Activated CD8-positive, alpha-beta memory T cell treated with anti-CD3 and anti-CD28 coated beads, Interleukin-2, amount 50 U/mL, for 24 hours (primary cell): ENCODE data around the gene AKR1B15.
"Not testable (repeated sequence)": the region's sequence is repeated elsewhere in the genome, so short reads cannot be mapped to it uniquely, and the experiment has no call there.

Experiments used
- DNase-seq: peaks from one replicate; pipeline ENCODE4 v3.0.0-alpha.2; 2020; ENCODE audit errors: extremely low read depth

AKR1B15 gene

DNA sequence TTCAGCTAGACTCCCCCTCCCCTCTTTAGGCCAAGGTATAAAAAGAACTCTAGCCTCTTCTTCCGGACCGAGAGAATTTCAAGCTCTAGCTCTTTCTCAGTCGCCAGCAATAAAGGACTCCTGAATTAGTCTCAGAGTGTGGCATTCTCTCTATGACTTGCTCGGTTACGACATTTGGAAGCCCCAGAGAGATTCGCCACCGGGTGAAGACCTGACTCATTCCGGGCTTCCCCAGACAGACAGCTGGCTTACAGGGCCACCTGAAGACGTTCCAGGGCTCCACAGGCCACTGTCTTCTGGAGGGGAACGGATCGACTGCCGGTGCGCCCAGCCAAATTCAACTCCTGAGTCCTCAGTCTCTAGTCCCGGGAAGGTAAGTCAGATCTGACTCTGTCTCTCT is at the start of gene AKR1B15:
TSS of gene AKR1B15 (plus strand) at position 234 of the 400 bp plus-strand sequence. CDS start 15,510 bp downstream, outside the sequence.
- DNase-seq: no peak

DNA sequence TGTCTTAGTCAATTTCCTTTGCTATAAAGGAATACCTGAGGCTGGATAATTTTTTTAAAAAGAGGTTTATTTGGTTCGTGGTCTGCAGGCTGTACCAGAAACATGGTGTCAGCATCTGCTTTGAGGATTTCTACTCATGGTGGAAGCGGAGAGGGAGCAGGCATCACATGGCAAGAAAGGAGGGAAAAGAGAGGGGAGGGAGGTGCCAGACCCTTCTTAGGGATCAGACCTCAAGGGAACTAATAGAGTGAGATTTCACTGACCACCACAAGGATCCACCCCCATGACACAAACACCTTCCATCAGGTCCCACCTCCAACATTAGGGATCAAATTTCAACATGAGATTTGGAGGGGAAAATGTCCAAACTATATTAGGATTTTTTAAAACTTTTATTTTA is 48.5 kb upstream of the AKR1B15 start:
- DNase-seq: no peak

DNA sequence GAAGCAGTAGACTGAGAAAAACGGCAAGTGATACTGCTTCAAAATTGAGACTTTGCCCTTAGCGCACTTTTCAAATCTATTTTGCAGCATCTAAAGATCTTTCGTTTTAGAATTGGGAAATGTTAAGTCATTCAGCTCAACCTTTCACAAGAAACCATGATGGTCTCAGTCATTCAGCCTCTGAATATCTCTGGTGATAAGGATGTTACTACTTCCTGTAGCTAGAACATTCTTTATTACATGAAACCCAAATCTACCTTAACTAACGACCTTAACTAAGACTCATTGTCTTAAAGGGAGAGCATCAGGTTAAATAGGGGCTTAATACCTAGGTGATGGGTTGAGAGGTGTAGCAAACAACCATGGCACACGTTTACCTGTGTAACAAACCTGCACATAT is 47.9 kb upstream of the AKR1B15 start:
- DNase-seq: no peak

DNA sequence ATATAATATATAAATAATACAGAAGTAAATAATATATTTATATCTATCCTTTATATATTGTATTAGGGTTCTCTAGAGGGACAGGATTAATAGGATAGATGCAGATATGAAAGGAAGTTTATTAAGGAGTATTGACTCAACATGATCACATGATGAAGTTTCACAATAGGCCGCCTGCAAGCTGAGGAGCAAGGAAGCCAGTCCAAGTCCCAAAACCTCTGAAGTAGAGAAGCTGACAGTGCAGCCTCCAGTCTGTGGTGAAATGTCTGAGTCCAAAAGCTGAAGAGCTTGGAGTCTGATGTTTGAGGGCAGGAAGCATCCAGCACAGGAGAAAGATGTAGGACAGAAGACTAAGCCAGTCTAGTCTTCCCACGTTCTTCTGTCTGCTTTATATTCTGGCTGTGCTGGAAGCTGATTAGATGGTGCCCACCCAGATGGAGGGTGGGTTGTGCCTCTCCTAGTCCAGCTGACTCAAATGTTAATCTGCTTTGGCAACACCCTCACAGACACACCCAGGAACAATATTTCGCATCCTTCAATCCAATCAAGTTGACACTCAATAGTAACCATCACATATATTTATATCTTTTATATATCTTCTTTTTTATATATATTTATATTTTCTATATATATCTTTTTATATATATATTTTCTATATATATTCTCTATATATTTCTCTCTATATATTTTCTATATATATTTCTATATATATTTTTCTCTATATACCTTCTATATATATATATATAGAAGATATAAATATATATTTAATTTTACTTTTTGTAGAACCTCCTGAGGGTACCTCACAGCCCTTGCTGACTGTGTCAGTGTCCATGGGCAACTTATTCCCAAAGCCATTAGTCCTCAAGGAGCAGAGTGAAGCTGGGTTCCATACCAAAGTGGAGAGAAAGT is 46.2 kb upstream of the AKR1B15 start:
- no peak for DNase-seq

DNA sequence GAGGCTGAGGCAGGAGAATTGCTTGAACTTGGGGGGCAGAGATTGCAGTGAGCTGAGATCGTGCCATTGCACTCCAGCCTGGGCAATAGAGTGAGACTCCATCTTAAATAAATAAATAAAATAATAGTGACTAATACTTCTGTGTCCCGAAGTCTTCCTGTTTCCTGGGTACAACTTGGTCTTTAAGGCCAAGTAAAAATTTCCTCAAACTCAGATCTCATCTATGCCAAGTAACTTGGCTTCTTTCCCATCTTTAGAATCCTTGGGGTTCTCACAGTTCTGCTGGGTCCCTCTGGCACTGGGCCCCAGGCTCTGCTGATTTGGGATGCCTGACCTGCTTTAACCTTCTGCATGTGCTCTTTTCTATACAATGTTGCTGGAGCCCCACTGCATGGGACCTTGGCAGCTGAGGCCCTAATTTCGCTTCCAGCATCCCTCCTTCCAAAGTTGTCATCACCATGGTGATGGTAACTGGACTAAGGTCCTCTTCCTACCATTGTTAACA is 44.2 kb upstream of the AKR1B15 start:
- no peak for DNase-seq

DNA sequence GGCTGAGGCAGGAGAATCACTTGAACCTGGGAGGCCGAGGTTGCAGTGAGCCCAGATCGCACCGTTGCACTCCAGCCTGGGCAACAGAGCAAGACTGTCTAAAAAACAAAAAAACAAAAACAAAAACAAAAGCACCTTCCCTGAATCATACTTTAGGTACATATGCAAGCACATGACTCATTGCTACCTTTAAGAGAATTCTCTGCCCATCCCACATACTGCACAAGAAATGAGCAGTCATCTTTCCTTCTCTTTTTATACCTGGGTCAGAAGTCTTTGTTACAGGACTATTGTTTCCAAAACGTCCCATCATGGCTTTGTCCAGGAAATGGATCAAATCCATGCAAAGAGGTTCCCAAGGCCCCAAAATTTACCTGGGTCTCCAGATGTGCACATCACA is 43.1 kb upstream of the AKR1B15 start:
- no peak for DNase-seq

DNA sequence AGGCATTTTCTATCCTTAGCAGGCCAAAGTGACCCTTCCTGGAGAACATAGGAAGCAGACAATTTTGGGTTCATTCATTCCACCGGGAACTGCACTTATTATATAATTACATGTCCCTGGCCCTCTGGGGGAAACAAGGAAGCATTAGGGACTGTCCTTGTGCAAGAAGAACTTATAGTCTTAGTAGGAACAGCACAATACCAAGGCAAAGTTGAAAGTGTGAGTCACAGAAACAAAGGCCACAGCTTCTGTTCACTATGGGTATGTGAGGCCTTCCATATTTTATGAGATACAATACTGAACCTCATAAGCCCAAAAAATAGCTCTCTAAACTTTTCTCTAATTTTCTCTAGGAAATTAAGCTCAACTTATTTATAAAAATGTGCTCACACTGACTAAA is 39.9 kb upstream of the AKR1B15 start:
- DNase-seq: no peak

DNA sequence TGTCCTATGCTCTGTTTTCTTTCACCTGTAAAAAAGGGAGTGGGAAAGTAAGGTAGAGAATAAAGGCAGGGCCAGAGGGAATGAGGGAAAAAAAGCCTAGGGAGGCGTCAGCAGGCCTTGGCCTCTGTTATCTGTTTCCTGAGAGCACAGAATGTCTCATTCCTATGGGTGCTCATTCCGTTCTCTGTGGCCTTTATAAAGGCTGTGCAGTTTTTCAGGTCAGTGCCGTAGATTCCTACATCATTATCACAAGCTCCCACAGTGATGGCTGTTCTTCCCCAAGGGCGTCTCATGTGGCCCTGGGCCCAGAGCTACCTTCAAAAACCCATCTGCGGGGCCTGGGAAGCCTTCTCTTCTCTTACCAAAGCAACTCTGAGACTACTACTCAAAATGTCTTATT is 38.3 kb upstream of the AKR1B15 start:
- DNase-seq: no peak

DNA sequence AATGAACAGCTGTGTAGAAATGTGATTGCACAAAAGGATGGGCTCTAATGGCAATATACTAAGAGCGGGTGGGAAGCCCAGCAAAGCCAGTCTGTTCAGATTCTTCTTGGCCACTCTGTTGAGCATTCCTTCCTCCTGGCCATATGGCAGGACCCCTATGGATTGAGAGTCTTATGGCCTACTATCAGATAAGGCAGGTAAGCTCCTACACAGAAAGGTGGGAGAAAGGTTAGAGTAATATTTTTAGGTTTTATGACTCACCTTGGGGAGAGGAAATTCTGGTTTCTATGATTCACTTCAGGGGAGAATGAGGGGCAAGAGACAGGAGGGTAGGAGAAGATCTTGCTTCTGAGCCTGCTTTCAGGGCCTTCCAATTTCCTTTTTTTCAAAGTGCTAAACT is 36.6 kb upstream of the AKR1B15 start:
- no peak for DNase-seq

DNA sequence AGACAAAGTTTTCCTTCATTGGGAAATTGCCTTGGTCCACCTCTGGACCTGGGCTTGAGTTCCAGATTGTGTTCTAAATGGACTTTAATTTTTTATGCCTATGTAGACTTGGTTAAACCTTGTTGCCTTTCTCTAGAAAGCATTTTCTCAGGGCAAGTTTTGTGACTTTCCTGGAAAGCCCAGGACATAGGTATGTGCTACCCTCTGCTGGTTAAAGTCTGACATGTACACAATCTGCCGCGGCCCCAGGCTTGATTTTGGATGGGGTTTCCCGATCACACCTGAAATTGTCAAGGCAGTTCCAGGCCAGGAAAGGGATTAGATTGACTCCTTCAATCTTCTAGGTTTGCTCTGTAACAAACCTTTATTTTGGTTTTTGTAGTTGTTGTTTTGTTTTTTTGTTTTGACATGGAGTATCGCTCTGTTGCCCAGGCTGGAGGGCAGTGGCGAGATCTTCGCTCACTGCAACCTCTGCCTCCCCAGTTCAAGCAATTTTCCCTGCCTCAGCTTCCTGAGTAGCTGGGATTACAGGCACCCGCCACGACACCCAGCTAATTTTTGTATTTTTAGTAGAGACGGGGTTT is 35.6 kb upstream of the AKR1B15 start:
- no peak for DNase-seq

DNA sequence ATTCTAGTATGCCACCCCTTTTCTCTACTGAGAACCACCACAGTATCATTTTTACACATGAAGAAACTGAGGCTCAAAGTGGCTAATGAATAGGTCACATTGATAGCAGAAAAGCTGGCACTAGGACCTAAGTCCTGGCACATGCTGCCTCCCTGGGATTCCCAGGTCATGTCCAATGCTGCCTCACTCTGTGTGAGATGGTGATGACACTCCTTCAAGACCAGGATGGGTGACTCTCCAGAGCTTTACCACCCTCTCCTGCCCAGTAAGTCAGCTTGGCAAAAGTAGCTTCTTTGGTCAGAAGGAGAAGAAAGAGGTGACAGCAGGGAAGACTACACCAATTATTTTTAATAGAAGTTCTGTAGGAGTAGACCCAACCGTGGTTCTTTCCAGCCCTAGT is 34.8 kb upstream of the AKR1B15 start:
- DNase-seq: no peak

DNA sequence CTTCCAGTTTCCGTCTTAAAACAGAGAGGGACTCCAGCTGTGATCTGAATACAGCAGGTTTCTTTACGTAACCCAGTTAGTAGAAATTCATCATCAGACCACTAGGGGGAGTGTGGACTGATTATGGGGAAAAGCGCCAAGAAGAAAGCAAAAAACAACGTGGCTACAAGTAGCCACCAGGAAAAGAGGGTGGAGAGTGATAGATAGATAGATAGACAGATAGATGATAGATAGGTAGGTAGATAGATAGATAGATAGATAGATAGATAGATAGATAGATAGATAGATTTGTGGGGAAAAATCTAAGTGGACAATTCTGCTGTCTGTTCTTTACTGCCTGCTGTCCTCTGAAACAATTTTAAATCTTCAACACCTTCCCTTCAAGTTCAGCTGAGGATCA is 34.2 kb upstream of the AKR1B15 start:
- no peak for DNase-seq

DNA sequence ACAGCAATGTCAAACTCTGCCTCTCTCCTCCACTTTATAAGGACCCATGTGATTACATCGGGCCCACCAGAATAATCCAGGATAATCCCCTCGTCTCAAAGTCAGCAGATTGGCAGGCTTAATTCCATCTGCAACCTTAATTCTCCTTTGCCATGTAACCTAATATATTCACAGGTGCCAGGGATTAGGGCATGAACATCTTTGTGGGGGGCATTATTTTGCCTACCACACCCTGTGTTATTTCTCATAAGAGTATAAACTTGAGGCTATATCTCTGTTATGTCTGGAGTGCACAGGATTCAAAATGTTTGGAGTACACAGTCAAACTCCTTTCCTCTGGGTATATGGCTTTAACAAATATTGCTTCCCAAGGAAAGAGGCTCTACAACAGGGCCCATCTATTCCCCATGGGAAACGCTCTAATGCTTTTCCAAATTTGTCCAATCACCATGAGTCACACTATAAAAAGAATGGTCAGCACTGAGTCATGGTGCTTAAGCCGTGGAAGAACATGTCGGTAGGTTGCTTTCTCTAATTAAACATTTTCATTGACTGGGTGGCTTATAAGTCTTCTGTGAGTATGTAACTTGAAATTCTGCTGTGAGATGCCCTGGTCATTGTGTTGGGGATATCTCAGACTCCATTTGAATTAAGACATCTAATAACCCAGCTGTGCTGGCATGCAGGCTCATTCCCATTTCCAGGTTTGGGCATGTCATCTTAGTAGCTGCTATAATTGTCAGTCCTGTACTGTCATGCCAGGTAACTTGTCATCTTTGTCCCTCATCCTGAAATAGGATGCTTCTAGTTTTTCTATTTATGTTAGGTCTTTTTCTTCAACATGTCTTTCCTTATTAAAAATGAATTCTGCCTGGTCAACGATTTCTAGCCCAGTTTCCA is 33.1 kb upstream of the AKR1B15 start:
- DNase-seq: no peak

DNA sequence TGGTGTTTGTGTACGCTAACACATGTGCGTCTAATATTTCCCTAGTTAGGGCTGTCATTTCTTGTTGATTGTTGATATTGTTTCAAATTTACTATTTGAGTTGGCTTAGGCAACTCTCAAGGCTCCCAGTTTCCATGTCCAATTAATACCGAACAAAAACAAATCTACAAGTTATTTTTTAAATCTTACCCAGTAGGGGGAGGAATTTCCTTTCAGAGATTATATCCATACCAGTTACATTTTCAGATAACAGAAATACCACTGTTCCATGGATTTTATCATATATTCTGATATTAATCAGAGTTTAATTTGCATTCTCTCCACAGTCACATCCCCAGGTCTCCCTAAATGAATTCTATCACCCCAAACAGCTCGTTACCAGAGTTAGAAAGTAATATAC is 28.8 kb upstream of the AKR1B15 start:
- no peak for DNase-seq

DNA sequence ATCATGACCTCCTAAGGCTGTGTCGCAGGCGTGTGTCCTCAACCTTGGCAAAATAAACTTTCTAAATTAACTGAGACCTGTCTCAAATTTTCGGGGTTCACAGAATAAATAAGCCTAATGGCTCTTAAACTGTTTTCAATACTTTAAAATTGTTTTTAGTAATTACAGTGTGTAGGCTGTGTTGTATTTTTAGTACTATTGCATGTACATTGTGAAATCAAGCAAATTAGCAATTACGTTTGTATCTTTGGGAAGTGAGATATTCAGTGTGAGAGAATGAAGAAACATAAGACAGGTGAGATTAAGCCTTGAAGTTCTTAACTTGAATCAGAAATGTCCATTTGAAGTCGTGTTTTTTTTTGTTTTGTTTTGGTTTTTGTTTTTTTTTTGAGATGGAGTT is 26.3 kb upstream of the AKR1B15 start:
- no peak for DNase-seq

DNA sequence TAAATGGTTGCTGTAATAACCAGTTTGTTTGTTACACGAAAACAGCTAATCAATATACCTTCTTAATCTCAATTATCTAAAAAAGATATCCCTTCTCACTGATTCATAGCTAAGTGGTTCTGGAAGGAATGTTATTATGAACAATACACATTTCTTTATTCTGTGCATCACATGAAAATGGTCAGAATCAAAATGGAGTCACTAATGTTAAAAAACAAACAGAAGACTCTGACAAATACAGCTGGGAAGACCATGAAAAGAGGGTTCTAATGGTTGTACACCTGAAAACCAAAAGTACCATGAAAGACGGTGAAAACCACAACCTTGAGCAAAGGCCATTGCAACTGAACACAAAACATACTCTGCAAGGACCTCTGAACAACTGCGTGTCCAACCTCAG is 23.5 kb upstream of the AKR1B15 start:
- not testable (repeated sequence) for DNase-seq

DNA sequence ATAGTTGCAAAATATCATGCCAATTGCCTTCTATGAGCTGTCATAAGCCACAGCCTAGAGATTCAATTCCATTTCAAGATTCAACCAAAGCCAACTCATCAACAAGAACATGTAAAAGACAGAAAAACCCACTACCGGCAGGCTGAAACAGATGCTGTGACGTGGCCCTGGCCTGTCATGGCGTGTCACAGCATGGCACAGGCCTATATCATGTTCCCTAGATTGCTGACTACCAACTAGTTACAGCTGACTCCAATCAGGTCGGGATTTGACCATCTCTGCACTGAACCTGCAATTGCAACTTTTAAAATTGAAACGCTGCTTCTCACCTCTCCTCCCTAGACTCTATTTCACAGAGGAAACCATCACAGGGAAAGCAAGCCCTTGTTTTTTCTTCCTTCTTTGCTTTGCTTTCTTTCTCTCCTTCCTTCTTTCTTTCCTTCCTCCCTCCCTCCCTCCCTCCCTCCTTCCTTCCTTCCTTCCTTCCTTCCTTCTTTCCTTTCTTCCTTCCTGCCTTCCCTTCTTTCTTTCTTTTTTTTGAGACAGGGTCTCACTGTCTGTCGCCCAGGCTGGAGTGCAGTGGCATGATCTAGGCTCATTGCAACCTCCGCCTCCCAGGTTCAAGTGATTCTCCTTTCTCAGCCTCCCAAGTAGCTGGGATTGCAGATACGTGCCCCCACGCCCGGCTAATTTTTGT is 22.2 kb upstream of the AKR1B15 start:
- not testable (repeated sequence) for DNase-seq

DNA sequence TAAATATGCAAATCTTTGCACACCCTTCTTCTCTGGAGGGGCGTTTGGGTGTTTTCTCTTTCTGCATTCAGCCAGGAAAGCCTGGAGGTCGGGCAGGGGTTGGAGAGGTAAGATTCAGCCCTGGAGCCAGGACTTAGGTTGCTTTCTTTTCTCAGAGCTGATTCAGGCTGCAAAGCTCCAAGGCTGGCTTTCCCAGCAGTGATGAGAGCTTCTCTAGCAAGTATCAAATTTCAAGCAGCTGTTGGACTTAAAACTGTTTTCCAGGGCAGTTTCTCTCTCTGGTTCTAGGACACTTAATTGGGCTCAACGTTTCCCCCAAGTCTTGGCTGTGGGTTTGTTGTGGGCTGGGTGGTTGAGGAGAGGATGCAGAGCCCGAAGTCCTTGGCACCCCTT is 20.9 kb upstream of the AKR1B15 start:
- DNase-seq: no peak

DNA sequence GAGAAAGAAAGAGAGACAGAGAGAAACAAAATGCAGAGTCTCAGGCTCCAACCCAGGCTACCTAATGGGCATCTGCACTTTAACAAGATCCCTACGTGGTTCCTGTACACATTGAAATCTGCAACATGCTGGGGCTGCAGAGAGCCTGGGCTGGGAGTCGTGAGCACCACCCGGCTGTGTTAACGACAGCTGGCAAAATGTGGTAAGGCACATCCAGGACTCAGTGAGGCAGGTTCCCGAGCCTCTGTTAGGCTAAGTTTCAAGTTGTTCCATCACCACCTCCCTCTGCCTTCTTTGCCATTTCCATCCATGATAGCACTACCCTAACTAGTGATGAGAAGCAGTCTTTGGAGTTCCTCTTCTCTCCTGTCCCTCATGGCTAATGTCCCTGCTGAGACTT is 20.2 kb upstream of the AKR1B15 start:
- no peak for DNase-seq

DNA sequence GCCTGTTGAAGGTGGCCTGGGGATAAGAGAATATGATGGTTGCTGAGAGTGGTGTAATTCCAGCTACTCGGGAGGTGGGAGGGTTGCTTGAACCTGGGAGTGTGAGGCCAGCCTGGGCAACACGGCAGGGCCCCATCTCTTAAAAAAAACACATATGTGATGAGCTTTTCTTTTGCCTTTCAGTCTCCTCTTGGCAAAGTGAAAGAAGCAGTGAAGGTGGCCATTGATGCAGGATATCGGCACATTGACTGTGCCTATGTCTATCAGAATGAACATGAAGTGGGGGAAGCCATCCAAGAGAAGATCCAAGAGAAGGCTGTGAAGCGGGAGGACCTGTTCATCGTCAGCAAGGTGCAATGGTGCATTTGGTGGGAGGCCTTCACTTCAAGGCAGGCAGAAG is 18.4 kb upstream of the AKR1B15 start:
- DNase-seq: no peak

DNA sequence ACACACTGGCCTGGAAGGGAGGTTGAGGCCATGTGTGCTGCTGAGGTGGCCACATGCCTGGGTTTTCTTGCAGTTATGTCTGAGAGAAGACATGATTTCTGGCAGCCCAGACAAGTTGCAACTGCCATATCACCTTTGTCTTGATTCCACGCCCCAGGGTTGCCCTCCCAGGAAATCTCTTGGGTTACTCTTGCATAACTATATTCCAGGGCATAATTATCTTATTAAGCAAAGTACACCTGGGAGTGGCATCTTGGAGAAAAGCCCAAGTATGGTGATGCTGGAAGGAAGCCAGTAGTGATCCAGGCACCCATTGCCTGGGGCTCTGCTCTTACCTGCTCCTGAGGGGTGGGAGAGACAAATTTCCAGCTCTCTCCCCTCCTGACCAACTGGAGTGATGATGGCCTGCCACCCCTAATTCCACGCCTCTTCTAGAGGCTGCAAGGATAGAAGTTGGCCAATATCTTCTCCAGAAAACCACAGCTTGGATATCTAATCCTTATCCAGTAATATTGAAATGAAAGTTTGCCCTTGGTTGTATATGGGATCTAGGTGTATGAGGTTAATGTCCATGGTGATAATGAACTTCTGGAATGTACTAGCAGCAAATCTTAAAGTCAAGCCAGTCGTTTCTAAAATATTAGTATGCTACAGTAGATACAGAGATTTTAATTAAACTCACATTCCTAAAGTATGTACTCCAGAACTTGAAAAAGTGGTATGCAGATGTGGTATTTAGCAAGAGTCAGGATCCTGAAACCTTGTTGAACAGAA is 16.5 kb upstream of the AKR1B15 start:
- no peak for DNase-seq
